ENCODE measurements around the gene PDCL2. TPM values are rescaled to one million over a fixed set of nuclear protein-coding genes. Genes with fewer than 3 reads are reported as not detected.

PDCL2 gene
- total and polyA plus RNA-seq, 2 of the 13 experiments (the other 11 are each of a cell fraction or from before 2014, with no cell fraction given): not detected

DNA sequence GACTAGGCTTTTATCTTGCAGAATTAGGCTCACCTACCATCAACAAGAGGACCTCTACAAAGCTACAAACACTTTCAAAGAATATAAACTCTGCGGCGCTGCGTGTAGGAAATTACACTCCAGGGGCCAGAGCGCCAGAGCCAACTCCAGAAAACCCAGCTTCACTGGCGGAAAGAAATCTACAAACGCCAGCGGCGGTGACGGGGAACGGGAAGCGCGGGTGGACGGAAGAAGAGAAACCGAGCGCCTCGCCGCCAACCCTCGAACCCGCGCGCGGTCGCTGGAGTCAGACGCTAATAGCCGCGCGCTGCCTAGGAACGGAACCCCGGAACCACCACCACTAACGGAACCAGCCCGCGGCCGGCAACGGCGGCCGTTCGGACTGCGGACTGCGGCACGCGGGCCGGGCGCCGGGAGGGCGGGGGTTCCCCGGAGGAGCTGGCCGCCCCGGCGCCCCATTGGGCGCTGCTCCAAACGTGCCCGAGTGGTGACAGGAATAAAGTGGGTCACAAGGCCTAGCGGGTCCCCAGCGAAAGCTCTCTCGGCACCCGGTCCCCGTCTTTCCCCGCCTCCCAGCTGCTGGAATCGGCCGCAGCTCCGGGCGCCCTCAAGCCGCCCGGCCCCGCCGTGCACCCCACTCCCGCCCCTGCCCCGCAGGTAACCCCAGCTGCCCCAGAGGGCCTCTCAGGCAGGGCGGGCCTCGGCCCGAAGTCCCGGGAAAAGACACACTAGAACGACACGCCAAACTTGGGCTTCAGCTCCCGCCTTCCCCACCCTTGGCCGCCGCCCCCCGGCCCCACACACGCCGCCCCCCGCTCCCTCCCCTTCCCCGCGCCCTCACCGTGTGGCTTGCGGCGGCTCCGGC, 46.2 kb downstream of the PDCL2 start (continued):
- TF ChIP-seq, protein P1, sequence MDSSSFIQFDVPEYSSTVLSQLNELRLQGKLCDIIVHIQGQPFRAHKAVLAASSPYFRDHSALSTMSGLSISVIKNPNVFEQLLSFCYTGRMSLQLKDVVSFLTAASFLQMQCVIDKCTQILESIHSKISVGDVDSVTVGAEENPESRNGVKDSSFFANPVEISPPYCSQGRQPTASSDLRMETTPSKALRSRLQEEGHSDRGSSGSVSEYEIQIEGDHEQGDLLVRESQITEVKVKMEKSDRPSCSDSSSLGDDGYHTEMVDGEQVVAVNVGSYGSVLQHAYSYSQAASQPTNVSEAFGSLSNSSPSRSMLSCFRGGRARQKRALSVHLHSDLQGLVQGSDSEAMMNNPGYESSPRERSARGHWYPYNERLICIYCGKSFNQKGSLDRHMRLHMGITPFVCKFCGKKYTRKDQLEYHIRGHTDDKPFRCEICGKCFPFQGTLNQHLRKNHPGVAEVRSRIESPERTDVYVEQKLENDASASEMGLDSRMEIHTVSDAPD (CRISPR knock-in tag; IDR thresholded peaks at IDR 0.05): peak; percentile 47; the same call in 1 of the 2 replicates
- TF ChIP-seq, protein P2, sequence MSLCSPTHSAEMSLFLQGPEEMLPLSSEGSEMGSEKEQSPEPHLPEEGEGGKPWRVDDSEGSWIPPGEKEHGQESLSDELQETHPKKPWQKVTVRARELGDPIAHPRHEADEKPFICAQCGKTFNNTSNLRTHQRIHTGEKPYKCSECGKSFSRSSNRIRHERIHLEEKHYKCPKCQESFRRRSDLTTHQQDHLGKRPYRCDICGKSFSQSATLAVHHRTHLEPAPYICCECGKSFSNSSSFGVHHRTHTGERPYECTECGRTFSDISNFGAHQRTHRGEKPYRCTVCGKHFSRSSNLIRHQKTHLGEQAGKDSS (CRISPR knock-in tag; IDR thresholded peaks at IDR 0.05; ENCODE audit: borderline replicate concordance, low read depth): 0 out of 2 replicates have a peak, but pooled peaks have one; percentile 39
- TF ChIP-seq TARDBP (CRISPR knock-in tag; IDR thresholded peaks at IDR 0.05) (0 out of 2 replicates have a peak, but pooled peaks have one; percentile 44), STAT5B (CRISPR knock-in tag; IDR thresholded peaks at IDR 0.05) (no peak), KMT2B (CRISPR knock-in tag; IDR thresholded peaks at IDR 0.05) (peak; percentile 87), FOXK1 (CRISPR knock-in tag; IDR thresholded peaks at IDR 0.05; ENCODE audit: borderline replicate concordance, low read depth) (peak; percentile 51; the same call in 1 of the 2 replicates), MIER2 (CRISPR knock-in tag; IDR thresholded peaks at IDR 0.05) (no peak), EZH2 (conservative IDR thresholded peaks at IDR 0.05; ENCODE audit: low read depth, low read length) (no peak), SETDB1 (CRISPR knock-in tag; IDR thresholded peaks at IDR 0.05; ENCODE audit: borderline replicate concordance) (no peak), ZNF274 (CRISPR knock-in tag; IDR thresholded peaks at IDR 0.05) (peak; percentile 61; the same call in 1 of the 2 replicates)
- TF ChIP-seq, protein P3, sequence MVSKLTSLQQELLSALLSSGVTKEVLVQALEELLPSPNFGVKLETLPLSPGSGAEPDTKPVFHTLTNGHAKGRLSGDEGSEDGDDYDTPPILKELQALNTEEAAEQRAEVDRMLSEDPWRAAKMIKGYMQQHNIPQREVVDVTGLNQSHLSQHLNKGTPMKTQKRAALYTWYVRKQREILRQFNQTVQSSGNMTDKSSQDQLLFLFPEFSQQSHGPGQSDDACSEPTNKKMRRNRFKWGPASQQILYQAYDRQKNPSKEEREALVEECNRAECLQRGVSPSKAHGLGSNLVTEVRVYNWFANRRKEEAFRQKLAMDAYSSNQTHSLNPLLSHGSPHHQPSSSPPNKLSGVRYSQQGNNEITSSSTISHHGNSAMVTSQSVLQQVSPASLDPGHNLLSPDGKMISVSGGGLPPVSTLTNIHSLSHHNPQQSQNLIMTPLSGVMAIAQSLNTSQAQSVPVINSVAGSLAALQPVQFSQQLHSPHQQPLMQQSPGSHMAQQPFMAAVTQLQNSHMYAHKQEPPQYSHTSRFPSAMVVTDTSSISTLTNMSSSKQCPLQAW (CRISPR knock-in tag; IDR thresholded peaks at IDR 0.05): peak; percentile 18; the same call in 1 of the 2 replicates
- TF ChIP-seq, protein P4, sequence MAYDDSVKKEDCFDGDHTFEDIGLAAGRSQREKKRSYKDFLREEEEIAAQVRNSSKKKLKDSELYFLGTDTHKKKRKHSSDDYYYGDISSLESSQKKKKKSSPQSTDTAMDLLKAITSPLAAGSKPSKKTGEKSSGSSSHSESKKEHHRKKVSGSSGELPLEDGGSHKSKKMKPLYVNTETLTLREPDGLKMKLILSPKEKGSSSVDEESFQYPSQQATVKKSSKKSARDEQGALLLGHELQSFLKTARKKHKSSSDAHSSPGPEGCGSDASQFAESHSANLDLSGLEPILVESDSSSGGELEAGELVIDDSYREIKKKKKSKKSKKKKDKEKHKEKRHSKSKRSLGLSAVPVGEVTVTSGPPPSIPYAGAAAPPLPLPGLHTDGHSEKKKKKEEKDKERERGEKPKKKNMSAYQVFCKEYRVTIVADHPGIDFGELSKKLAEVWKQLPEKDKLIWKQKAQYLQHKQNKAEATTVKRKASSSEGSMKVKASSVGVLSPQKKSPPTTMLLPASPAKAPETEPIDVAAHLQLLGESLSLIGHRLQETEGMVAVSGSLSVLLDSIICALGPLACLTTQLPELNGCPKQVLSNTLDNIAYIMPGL (CRISPR knock-in tag; IDR thresholded peaks at IDR 0.05; ENCODE audit: borderline replicate concordance in 1 of 2, low read depth in 1 of 2): peak; percentile 82 to 85
- TF ChIP-seq, protein P5, sequence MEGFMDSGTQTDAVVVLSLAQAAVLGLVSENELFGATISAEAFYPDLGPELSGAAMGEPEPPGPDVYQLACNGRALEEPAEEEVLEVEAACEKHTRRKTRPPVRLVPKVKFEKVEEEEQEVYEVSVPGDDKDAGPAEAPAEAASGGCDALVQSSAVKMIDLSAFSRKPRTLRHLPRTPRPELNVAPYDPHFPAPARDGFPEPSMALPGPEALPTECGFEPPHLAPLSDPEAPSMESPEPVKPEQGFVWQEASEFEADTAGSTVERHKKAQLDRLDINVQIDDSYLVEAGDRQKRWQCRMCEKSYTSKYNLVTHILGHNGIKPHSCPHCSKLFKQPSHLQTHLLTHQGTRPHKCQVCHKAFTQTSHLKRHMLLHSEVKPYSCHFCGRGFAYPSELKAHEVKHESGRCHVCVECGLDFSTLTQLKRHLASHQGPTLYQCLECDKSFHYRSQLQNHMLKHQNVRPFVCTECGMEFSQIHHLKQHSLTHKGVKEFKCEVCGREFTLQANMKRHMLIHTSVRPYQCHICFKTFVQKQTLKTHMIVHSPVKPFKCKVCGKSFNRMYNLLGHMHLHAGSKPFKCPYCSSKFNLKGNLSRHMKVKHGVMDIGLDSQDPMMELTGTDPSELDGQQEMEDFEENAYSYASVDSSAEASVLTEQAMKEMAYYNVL (CRISPR knock-in tag; IDR thresholded peaks at IDR 0.05; ENCODE audit: borderline replicate concordance): peak; percentile 43; the same call in 1 of the 2 replicates
- TF ChIP-seq, protein P6, sequence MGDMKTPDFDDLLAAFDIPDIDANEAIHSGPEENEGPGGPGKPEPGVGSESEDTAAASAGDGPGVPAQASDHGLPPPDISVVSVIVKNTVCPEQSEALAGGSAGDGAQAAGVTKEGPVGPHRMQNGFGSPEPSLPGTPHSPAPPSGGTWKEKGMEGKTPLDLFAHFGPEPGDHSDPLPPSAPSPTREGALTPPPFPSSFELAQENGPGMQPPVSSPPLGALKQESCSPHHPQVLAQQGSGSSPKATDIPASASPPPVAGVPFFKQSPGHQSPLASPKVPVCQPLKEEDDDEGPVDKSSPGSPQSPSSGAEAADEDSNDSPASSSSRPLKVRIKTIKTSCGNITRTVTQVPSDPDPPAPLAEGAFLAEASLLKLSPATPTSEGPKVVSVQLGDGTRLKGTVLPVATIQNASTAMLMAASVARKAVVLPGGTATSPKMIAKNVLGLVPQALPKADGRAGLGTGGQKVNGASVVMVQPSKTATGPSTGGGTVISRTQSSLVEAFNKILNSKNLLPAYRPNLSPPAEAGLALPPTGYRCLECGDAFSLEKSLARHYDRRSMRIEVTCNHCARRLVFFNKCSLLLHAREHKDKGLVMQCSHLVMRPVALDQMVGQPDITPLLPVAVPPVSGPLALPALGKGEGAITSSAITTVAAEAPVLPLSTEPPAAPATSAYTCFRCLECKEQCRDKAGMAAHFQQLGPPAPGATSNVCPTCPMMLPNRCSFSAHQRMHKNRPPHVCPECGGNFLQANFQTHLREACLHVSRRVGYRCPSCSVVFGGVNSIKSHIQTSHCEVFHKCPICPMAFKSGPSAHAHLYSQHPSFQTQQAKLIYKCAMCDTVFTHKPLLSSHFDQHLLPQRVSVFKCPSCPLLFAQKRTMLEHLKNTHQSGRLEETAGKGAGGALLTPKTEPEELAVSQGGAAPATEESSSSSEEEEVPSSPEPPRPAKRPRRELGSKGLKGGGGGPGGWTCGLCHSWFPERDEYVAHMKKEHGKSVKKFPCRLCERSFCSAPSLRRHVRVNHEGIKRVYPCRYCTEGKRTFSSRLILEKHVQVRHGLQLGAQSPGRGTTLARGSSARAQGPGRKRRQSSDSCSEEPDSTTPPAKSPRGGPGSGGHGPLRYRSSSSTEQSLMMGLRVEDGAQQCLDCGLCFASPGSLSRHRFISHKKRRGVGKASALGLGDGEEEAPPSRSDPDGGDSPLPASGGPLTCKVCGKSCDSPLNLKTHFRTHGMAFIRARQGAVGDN (CRISPR knock-in tag; IDR thresholded peaks at IDR 0.05): peak; percentile 79
